ENCODE results near the gene PHRF1. TPM values are rescaled to one million over a fixed set of nuclear protein-coding genes. Genes with fewer than 3 reads are reported as not detected.

Gene PHRF1
- total RNA-seq, 1 experiment from 2014 or later = 31.8 TPM

- no TSS peak for BruUV-seq (replicated peaks)
- intact Hi-C loops (cut with micrococcal nuclease) = no loop called here
- CTCF ChIA-PET = no interaction called here
- POLR2A ChIA-PET = interaction anchor here (0.6 to 1.0 kb wide), 2 partner anchors 16 to 205 kb away, joined by 3 read pairs; no protein-coding TSS in a partner anchor
- no peak for TF ChIP-seq CTCF (IDR thresholded peaks at IDR 0.05; ENCODE audit: unreplicated experiment)
- DNase-seq (ENCODE audit: unreplicated experiment) = no peak
- Mint-ChIP-seq H3K36me3 (ENCODE audit: insufficient read depth, unreplicated experiment) (peaks cover 15% of the 10 kb centered on the region), H3K27ac (ENCODE audit: low read depth, unreplicated experiment) (no peak overlapping the region), H3K4me3 (ENCODE audit: unreplicated experiment) (no peak overlapping the region), H3K27me3 (ENCODE audit: insufficient read depth, unreplicated experiment) (no peaks in the 10 kb centered on the region), H3K9me3 (ENCODE audit: unreplicated experiment) (no peaks in the 10 kb centered on the region), H3K4me1 (ENCODE audit: insufficient read depth, unreplicated experiment) (no peaks in the 10 kb centered on the region)
Measured at GRCh38 chr11:625636-626268, 49.5 kb downstream of the PHRF1 start.

- CTCF ChIA-PET = no interaction called here
- H3K4me1 Mint-ChIP-seq (ENCODE audit: insufficient read depth, unreplicated experiment) = no peaks in the 10 kb centered on the region
- BruUV-seq (replicated peaks) = no TSS peak
- peaks cover 15% of the 10 kb centered on the region for H3K36me3 Mint-ChIP-seq (ENCODE audit: insufficient read depth, unreplicated experiment)
- POLR2A ChIA-PET = interaction anchor here (1.0 kb wide), 1 partner anchor 15 kb away, joined by 3 read pairs; no protein-coding TSS in a partner anchor
- no peak for TF ChIP-seq CTCF (IDR thresholded peaks at IDR 0.05; ENCODE audit: unreplicated experiment)
- no peak within 1 kb of the TSS for H3K27ac Mint-ChIP-seq (ENCODE audit: low read depth, unreplicated experiment)
- no peaks in the 10 kb centered on the region for H3K27me3 Mint-ChIP-seq (ENCODE audit: insufficient read depth, unreplicated experiment)
- H3K4me3 Mint-ChIP-seq (ENCODE audit: unreplicated experiment) = no peak within 1 kb of the TSS
- H3K9me3 Mint-ChIP-seq (ENCODE audit: unreplicated experiment) = no peaks in the 10 kb centered on the region
- DNase-seq (ENCODE audit: unreplicated experiment) = no peak
- intact Hi-C loops (cut with micrococcal nuclease) = no loop called here
Measured at GRCh38 chr11:626475-627307, 50.4 kb downstream of the PHRF1 start, which contains the start of gene SCT. SCT (minus strand) TSS chr11:627181; CDS start chr11:627143, 38 bp downstream.

GRCh38 chr11:627308-627576, 51.0 kb downstream of the PHRF1 start:
- Mint-ChIP-seq H3K27me3 (ENCODE audit: insufficient read depth, unreplicated experiment) (no peaks in the 10 kb centered on the region), H3K4me3 (ENCODE audit: unreplicated experiment) (no peak overlapping the region), H3K27ac (ENCODE audit: low read depth, unreplicated experiment) (no peak overlapping the region), H3K4me1 (ENCODE audit: insufficient read depth, unreplicated experiment) (no peaks in the 10 kb centered on the region), H3K36me3 (ENCODE audit: insufficient read depth, unreplicated experiment) (peaks cover 15% of the 10 kb centered on the region), H3K9me3 (ENCODE audit: unreplicated experiment) (no peaks in the 10 kb centered on the region)
- ChIA-PET CTCF (no interaction called here), POLR2A (no interaction called here)
- no peak for TF ChIP-seq CTCF (IDR thresholded peaks at IDR 0.05; ENCODE audit: unreplicated experiment)
- intact Hi-C loops (cut with micrococcal nuclease) = no loop called here
- BruUV-seq (replicated peaks) = no TSS peak
- no peak for DNase-seq (ENCODE audit: unreplicated experiment)

- DNase-seq (ENCODE audit: unreplicated experiment) = no peak
- peaks cover 15% of the 10 kb centered on the region for H3K36me3 Mint-ChIP-seq (ENCODE audit: insufficient read depth, unreplicated experiment)
- CTCF ChIA-PET = no interaction called here
- TF ChIP-seq CTCF (IDR thresholded peaks at IDR 0.05; ENCODE audit: unreplicated experiment) = no peak
- POLR2A ChIA-PET = no interaction called here
- no TSS peak for BruUV-seq (replicated peaks)
- no peaks in the 10 kb centered on the region for H3K4me1 Mint-ChIP-seq (ENCODE audit: insufficient read depth, unreplicated experiment)
- no peak overlapping the region for H3K27ac Mint-ChIP-seq (ENCODE audit: low read depth, unreplicated experiment)
- H3K4me3 Mint-ChIP-seq (ENCODE audit: unreplicated experiment) = no peak overlapping the region
- H3K9me3 Mint-ChIP-seq (ENCODE audit: unreplicated experiment) = no peaks in the 10 kb centered on the region
- H3K27me3 Mint-ChIP-seq (ENCODE audit: insufficient read depth, unreplicated experiment) = no peaks in the 10 kb centered on the region
- intact Hi-C loops (cut with micrococcal nuclease) = no loop called here
Measured at GRCh38 chr11:628056-628455, 51.8 kb downstream of the PHRF1 start.
